ENCODE data around the gene NRXN2.
"Not testable (repeated sequence)": the region's sequence is repeated elsewhere in the genome, so short reads cannot be mapped to it uniquely, and the experiment has no call there.

The NRXN2 gene

DNA sequence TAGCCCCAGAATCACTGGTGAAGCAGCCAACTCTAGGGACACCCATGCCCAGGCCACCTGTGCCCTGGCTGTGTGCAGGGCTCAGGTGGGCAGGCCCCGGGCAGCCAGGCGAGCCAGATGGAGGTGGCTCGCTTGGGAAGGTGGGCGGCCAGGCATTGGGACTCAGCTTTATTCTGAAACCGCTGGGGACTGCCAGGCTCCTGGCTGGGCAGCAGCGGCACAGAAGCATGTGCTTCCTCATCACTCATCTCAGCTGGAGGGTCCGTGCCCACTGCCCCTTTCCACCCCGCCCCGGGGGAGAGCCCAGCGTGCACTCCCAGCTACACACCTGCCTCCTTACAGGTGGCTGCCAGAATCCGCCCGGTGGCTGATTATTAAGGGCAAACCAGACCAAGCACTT is 159.0 kb downstream of the NRXN2 start:
- no peaks in the 10 kb centered on the region for H3K9me2 ChIP-seq (replicated peaks; ENCODE audit: insufficient read depth, low read length)
- H3K4me2 ChIP-seq (ENCODE audit: low read depth, low read length), result no peak overlapping the region
- no peak overlapping the region for H3K9ac ChIP-seq (ENCODE audit: low read length)
- H3K4me3 ChIP-seq (ENCODE audit: low read length), result no peak overlapping the region
- no peaks in the 10 kb centered on the region for H3K36me3 ChIP-seq (replicated peaks; ENCODE audit: insufficient read depth, low read length)
- no peak for DNase-seq
- H3K79me2 ChIP-seq (ENCODE audit: low read length), result no peaks in the 10 kb centered on the region
- H3F3A ChIP-seq (ENCODE audit: insufficient read depth, low read length), result no peaks in the 10 kb centered on the region
- no peaks in the 10 kb centered on the region for H3K9me3 ChIP-seq (replicated peaks; ENCODE audit: insufficient read depth, low read length)
- no peaks in the 10 kb centered on the region for H3K4me1 ChIP-seq (ENCODE audit: low read length)
- no peak overlapping the region for H3K27ac ChIP-seq (ENCODE audit: low read length)
- no peak for TF ChIP-seq EZH2phosphoT487 (IDR thresholded peaks at IDR 0.05; ENCODE audit: low read length)
- TF ChIP-seq EZH2 (optimal IDR thresholded peaks at IDR 0.05; ENCODE audit: low read depth, low read length), result no peak
- TF ChIP-seq, protein P1, sequence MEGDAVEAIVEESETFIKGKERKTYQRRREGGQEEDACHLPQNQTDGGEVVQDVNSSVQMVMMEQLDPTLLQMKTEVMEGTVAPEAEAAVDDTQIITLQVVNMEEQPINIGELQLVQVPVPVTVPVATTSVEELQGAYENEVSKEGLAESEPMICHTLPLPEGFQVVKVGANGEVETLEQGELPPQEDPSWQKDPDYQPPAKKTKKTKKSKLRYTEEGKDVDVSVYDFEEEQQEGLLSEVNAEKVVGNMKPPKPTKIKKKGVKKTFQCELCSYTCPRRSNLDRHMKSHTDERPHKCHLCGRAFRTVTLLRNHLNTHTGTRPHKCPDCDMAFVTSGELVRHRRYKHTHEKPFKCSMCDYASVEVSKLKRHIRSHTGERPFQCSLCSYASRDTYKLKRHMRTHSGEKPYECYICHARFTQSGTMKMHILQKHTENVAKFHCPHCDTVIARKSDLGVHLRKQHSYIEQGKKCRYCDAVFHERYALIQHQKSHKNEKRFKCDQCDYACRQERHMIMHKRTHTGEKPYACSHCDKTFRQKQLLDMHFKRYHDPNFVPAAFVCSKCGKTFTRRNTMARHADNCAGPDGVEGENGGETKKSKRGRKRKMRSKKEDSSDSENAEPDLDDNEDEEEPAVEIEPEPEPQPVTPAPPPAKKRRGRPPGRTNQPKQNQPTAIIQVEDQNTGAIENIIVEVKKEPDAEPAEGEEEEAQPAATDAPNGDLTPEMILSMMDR (IDR thresholded peaks at IDR 0.05; ENCODE audit: low read length), result no peak
- H3K27me3 ChIP-seq (replicated peaks; ENCODE audit: insufficient read depth, low read length), result peaks cover 90% of the 10 kb centered on the region
- no peaks in the 10 kb centered on the region for H4K20me1 ChIP-seq (ENCODE audit: insufficient read depth, low read length)
- H2AFZ ChIP-seq (ENCODE audit: low read length), result no peak overlapping the region

DNA sequence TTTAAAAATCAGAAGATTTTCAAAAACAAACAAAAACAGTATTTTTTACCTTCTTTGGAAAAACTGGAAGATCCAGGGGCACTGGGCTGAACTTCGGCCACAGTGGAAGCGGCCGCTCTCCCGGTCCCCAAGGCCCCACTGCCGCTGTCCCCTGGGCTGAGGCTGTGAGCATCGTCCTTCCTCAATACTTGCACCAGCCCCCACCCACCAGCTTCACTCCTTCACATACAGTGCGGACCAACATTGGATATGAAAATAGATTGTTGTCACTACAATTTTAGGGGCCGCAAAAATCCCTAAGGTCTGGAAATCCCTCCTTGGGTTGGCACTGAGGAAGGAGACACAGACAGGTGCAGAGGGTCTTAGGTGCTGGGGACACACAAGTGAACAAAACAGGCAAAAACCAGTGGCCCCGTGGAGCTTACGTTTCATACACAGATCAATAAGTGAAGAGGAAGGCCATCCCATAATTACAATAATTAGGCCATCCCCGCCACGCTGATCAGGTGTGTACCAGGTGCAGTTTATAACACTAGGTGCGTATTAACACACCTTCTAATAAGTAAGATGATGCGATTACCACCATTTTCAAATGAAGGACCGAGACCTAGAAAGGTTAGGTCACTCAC is 160.2 kb downstream of the NRXN2 start:
- H4K20me1 ChIP-seq (ENCODE audit: insufficient read depth, low read length), result no peaks in the 10 kb centered on the region

DNA sequence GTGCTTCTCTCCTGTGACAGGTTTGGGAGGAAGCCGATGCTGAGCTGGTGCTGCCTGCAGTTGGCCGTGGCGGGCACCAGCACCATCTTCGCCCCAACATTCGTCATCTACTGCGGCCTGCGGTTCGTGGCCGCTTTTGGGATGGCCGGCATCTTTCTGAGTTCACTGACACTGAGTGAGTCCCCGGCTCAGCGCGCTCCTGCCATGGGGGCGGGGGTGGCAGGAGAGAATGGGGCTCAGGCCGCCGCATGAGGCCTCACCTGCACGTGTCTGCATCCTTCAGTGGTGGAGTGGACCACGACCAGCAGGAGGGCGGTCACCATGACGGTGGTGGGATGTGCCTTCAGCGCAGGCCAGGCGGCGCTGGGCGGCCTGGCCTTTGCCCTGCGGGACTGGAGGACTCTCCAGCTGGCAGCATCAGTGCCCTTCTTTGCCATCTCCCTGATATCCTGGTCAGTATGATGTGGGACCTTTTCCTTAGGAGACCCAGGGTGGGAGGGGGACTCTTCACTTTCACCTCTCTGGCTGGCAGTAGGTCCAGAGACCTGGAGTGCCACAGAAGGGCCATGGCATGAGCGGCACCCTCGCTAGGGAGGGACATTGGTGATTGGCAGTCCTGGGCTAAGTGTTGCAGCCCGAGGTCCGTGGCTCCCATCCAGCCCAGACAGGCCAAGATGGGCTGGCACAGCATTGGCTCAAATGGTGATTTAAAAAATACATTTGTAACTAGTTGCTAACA is 160.8 kb downstream of the NRXN2 start:
- Histone ChIP-seq H2AFZ (ENCODE audit: low read length) (no peak overlapping the region), H3K4me3 (ENCODE audit: low read length) (no peak overlapping the region), H3K9me3 (replicated peaks; ENCODE audit: insufficient read depth, low read length) (no peaks in the 10 kb centered on the region), H4K20me1 (ENCODE audit: insufficient read depth, low read length) (no peaks in the 10 kb centered on the region), H3K4me1 (ENCODE audit: low read length) (no peaks in the 10 kb centered on the region), H3F3A (ENCODE audit: insufficient read depth, low read length) (no peaks in the 10 kb centered on the region), H3K36me3 (replicated peaks; ENCODE audit: insufficient read depth, low read length) (no peaks in the 10 kb centered on the region), H3K4me2 (ENCODE audit: low read depth, low read length) (no peak overlapping the region), H3K79me2 (ENCODE audit: low read length) (no peaks in the 10 kb centered on the region), H3K9me2 (replicated peaks; ENCODE audit: insufficient read depth, low read length) (no peaks in the 10 kb centered on the region), H3K27me3 (replicated peaks; ENCODE audit: insufficient read depth, low read length) (peaks cover 93% of the 10 kb centered on the region), H3K27ac (ENCODE audit: low read length) (no peak overlapping the region), H3K9ac (ENCODE audit: low read length) (no peak overlapping the region)
- no peak for TF ChIP-seq EZH2phosphoT487 (IDR thresholded peaks at IDR 0.05; ENCODE audit: low read length)
- TF ChIP-seq, protein P1 (IDR thresholded peaks at IDR 0.05; ENCODE audit: low read length), result no peak
- TF ChIP-seq EZH2 (optimal IDR thresholded peaks at IDR 0.05; ENCODE audit: low read depth, low read length), result no peak
- no peak for DNase-seq

More for the DNA sequence above, 160.2 kb downstream of the NRXN2 start:
- Histone ChIP-seq H3K27ac (ENCODE audit: low read length) (no peak overlapping the region), H2AFZ (ENCODE audit: low read length) (no peak overlapping the region), H3K9ac (ENCODE audit: low read length) (no peak overlapping the region), H3K4me3 (ENCODE audit: low read length) (no peak overlapping the region), H3K9me2 (replicated peaks; ENCODE audit: insufficient read depth, low read length) (no peaks in the 10 kb centered on the region), H3K36me3 (replicated peaks; ENCODE audit: insufficient read depth, low read length) (no peaks in the 10 kb centered on the region), H3K79me2 (ENCODE audit: low read length) (no peaks in the 10 kb centered on the region), H3K4me1 (ENCODE audit: low read length) (no peaks in the 10 kb centered on the region), H3K4me2 (ENCODE audit: low read depth, low read length) (no peak overlapping the region), H3K9me3 (replicated peaks; ENCODE audit: insufficient read depth, low read length) (no peaks in the 10 kb centered on the region), H3F3A (ENCODE audit: insufficient read depth, low read length) (no peaks in the 10 kb centered on the region), H3K27me3 (replicated peaks; ENCODE audit: insufficient read depth, low read length) (peaks cover 93% of the 10 kb centered on the region)
- TF ChIP-seq, protein P1 (IDR thresholded peaks at IDR 0.05; ENCODE audit: low read length), result no peak
- TF ChIP-seq EZH2phosphoT487 (IDR thresholded peaks at IDR 0.05; ENCODE audit: low read length) (no peak), EZH2 (optimal IDR thresholded peaks at IDR 0.05; ENCODE audit: low read depth, low read length) (no peak)
- no peak for DNase-seq

DNA sequence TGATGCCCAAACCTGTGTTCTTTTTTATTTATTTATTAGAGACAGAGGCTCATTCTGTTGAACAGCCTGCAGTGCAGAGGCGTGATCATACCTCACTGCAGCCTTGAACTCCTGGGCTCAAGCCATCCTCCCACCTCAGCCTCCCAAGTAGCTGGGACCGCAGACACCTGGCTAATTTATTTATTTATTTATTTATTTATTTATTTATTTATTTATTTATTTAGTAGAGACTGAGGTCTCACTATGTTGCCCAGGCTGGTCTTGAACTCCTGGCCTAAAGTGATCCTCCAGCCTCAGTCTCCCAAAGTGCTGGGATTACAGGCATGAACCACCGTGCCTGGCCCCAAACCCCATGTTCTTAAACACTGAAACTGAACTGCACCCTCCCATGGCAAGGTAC is 161.6 kb downstream of the NRXN2 start:
- not testable (repeated sequence) for H4K20me1 ChIP-seq (ENCODE audit: insufficient read depth, low read length); DNase-seq; H2AFZ ChIP-seq (ENCODE audit: low read length); H3K9me3 ChIP-seq (replicated peaks; ENCODE audit: insufficient read depth, low read length); H3K4me3 ChIP-seq (ENCODE audit: low read length); H3K9me2 ChIP-seq (replicated peaks; ENCODE audit: insufficient read depth, low read length); H3K27ac ChIP-seq (ENCODE audit: low read length); H3K4me2 ChIP-seq (ENCODE audit: low read depth, low read length); H3F3A ChIP-seq (ENCODE audit: insufficient read depth, low read length); H3K79me2 ChIP-seq (ENCODE audit: low read length); H3K9ac ChIP-seq (ENCODE audit: low read length); H3K36me3 ChIP-seq (replicated peaks; ENCODE audit: insufficient read depth, low read length); H3K4me1 ChIP-seq (ENCODE audit: low read length)
- H3K27me3 ChIP-seq (replicated peaks; ENCODE audit: insufficient read depth, low read length), result peaks cover 95% of the 10 kb centered on the region

Measured in MM.1S (cell line).